PC-3 (cell line): Measurements from ENCODE around the gene ATF7IP2.

ENCODE experiments used
- CTCF ChIP-seq: fragments of 300-600 bp; sonication (generic); conservative IDR thresholded peaks from 2 replicates; pipeline ENCODE4 v1.5.1; 2017; ENCODE audit warnings: antibody characterized with exemption, low read depth, mild to moderate bottlenecking, low read length
- EZH2 ChIP-seq: fragments of 300-600 bp; sonication (generic); IDR thresholded peaks from one replicate; pipeline ENCODE4 v1.6.1; 2017; ENCODE audit warnings: antibody characterized with exemption, mild to moderate bottlenecking, low read length; ENCODE audit not compliant: unreplicated experiment
- EZH2phosphoT487 ChIP-seq: fragments of 300-600 bp; sonication (generic); IDR thresholded peaks from 2 replicates; pipeline ENCODE4 v1.6.1; 2018; ENCODE audit warnings: mild to moderate bottlenecking, antibody characterized with exemption, low read length, borderline replicate concordance

GRCh38 chr16:10390867-10391266 is 5.0 kb downstream of the ATF7IP2 start:
- TF ChIP-seq CTCF (no peak), EZH2phosphoT487 (no peak), EZH2 (no peak)
